ENCODE data around the gene ZNF778.
"Not testable (repeated sequence)": the region's sequence is repeated elsewhere in the genome, so short reads cannot be mapped to it uniquely, and the experiment has no call there.

DNA sequence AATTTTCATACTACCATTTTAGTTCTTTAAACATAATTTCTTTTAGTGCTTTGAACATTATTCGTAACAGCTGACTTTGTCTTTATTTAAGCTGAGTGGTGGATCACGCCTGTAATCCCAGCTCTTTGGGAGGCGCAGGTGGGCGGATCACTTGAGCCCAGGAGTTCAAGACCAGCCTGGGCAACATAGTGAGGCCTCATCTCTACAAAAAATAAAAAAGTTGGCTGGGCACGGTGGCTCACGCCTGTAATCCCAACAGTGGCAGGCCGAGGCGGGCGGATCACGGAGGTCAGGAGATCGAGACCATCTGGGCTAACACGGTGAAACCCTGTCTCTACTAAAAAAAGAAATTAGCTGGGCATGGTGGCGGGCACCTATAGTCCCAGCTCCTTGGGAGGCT lies 42.4 kb downstream of the ZNF778 start:
- TF ChIP-seq, protein P1, sequence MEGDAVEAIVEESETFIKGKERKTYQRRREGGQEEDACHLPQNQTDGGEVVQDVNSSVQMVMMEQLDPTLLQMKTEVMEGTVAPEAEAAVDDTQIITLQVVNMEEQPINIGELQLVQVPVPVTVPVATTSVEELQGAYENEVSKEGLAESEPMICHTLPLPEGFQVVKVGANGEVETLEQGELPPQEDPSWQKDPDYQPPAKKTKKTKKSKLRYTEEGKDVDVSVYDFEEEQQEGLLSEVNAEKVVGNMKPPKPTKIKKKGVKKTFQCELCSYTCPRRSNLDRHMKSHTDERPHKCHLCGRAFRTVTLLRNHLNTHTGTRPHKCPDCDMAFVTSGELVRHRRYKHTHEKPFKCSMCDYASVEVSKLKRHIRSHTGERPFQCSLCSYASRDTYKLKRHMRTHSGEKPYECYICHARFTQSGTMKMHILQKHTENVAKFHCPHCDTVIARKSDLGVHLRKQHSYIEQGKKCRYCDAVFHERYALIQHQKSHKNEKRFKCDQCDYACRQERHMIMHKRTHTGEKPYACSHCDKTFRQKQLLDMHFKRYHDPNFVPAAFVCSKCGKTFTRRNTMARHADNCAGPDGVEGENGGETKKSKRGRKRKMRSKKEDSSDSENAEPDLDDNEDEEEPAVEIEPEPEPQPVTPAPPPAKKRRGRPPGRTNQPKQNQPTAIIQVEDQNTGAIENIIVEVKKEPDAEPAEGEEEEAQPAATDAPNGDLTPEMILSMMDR (IDR thresholded peaks at IDR 0.05): not testable (repeated sequence)
- TF ChIP-seq POLR2A (IDR thresholded peaks at IDR 0.05): not testable (repeated sequence)
